Left ventricle myocardium inferior (tissue), 1 donor: Measurements from ENCODE around the gene OPA3. TPM values are rescaled to one million over a fixed set of nuclear protein-coding genes. Genes with fewer than 3 reads are reported as not detected.

Source experiments
- DNase-seq: peaks from one replicate; pipeline ENCODE4 v3.0.0-alpha.2; 2020
- H3K27ac ChIP-seq: fragments of 200-600 bp; replicated peaks from 2 replicates; pipeline ENCODE4 v1.8.0; 2021
- H3K27me3 ChIP-seq: fragments of 200-600 bp; 2 replicates; pipeline ENCODE4 v1.8.0; 2021; ENCODE audit warnings: low read depth
- H3K36me3 ChIP-seq: fragments of 200-600 bp; 2 replicates; pipeline ENCODE4 v1.8.0; 2021
- H3K4me1 ChIP-seq: fragments of 200-600 bp; 2 replicates; pipeline ENCODE4 v1.8.0; 2021
- H3K4me3 ChIP-seq: fragments of 200-600 bp; 2 replicates; pipeline ENCODE4 v1.8.0; 2021; ENCODE audit warnings: mild to moderate bottlenecking, moderate library complexity
- H3K9me3 ChIP-seq: fragments of 200-600 bp; replicated peaks from 2 replicates; pipeline ENCODE4 v1.8.0; 2021
- intact Hi-C: fragments of 100-400 bp; cut with micrococcal nuclease; formaldehyde crosslinking; loops from one replicate; pipeline ENCODE4 v1.11.0; 2022
- total RNA-seq: library from RNA; stranded (reverse); fragmentation: NEBNext Ultra II Directional; extraction: Animal tissue kit (Norgen Biotek cat#: 25700); gene quantifications from one replicate; pipeline ENCODE4 v1.2.1, GENCODE V29; 2021
- TF ChIP-seq, protein P1 (sequence below): fragments of 200-600 bp; IDR thresholded peaks from 2 replicates; pipeline ENCODE4 v1.8.0; 2021; ENCODE audit warnings: antibody characterized with exemption, mild to moderate bottlenecking, borderline replicate concordance
- donor health status: DM: no; HTN: yes; CAD: no; lungs with severe emphysema.

OPA3 gene
- total RNA-seq, 1 donor from 2014 or later: 25.3 TPM

GRCh38 chr19:45569619-45570421 lies 14.8 kb downstream of the OPA3 start:
- DNase-seq: peak; percentile 62
- Histone ChIP-seq H3K4me3 (no peak overlapping the region), H3K27ac (peak overlapping the region; percentile 83), H3K9me3 (peaks cover 5% of the 10 kb centered on the region), H3K36me3 (no peaks in the 10 kb centered on the region), H3K27me3 (no peaks in the 10 kb centered on the region), H3K4me1 (peaks cover 58% of the 10 kb centered on the region)
- intact Hi-C loops: loop anchor here (10.0 kb wide), 1 partner anchor 45 kb away; no protein-coding TSS in a partner anchor
- TF ChIP-seq, protein P1, sequence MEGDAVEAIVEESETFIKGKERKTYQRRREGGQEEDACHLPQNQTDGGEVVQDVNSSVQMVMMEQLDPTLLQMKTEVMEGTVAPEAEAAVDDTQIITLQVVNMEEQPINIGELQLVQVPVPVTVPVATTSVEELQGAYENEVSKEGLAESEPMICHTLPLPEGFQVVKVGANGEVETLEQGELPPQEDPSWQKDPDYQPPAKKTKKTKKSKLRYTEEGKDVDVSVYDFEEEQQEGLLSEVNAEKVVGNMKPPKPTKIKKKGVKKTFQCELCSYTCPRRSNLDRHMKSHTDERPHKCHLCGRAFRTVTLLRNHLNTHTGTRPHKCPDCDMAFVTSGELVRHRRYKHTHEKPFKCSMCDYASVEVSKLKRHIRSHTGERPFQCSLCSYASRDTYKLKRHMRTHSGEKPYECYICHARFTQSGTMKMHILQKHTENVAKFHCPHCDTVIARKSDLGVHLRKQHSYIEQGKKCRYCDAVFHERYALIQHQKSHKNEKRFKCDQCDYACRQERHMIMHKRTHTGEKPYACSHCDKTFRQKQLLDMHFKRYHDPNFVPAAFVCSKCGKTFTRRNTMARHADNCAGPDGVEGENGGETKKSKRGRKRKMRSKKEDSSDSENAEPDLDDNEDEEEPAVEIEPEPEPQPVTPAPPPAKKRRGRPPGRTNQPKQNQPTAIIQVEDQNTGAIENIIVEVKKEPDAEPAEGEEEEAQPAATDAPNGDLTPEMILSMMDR: peak; percentile 85

DNA sequence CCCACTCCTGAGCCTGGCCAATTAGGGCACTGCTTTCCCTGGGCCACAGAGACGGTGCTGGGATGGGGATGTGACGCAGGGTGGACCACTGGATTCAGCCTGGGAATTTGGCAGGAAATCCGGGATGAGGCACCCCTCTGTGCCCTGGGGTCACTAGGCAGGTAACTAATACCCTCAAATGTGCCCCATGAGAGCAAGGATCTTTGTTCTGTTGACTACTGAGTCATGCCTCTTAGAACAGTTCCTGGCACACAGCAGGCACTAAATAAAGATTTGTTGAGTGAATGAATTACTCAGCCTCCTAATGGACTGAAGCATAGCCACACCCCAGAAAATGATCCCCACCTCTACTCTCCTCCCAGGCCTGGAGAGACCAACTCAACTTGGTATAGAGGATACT lies 15.9 kb downstream of the OPA3 start:
- H3K4me1 ChIP-seq: peaks cover 53% of the 10 kb centered on the region

GRCh38 chr19:45567609-45568008 lies 17.0 kb downstream of the OPA3 start:
- H3K27ac ChIP-seq: peak overlapping the region; percentile 83
- intact Hi-C loops: no loop called here

More for the DNA sequence above, 15.9 kb downstream of the OPA3 start:
- no peak for DNase-seq
- no peaks in the 10 kb centered on the region for H3K27me3 ChIP-seq
- peaks cover 5% of the 10 kb centered on the region for H3K9me3 ChIP-seq
- no peaks in the 10 kb centered on the region for H3K36me3 ChIP-seq
- peak overlapping the region; percentile 83 for H3K27ac ChIP-seq
- no peak overlapping the region for H3K4me3 ChIP-seq
- intact Hi-C loops: no loop called here
- TF ChIP-seq, protein P1: no peak

DNA sequence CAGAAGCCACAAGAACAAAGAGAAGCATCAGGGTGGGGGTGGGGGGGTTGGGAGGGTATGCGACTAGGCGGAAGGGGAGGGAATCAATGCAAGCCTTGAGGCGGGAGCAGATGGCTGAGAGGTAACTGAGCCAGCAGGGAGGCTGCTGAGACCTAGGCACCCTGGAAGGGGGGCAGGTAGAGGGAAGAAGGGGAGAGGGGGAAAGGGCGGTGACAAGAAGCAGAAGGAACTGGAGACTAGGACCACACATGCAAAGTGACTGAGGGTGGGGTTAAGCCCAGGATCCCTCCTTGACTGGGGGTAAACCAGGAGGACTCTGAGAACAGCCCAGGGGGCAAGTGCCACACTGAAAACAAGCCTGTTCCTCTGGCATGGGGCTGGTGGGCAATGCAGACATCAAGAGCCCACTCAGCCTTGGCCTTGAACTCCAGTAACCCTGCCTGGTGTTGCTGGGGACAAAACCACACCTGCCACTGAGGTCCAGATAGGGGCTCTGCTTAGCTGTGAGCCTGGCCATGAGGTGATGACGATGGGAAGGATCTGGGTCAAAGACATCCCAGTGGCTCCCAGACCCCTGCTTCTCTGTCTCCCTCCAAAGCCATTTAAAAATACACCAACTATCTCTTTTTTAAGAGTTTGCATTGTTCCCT lies 20.3 kb downstream of the OPA3 start:
- H3K27ac ChIP-seq: peak overlapping the region; percentile 84

More at GRCh38 chr19:45567609-45568008, 17.0 kb downstream of the OPA3 start:
- Histone ChIP-seq H3K4me3 (no peak overlapping the region), H3K4me1 (peaks cover 54% of the 10 kb centered on the region), H3K36me3 (no peaks in the 10 kb centered on the region), H3K9me3 (peaks cover 5% of the 10 kb centered on the region), H3K27me3 (no peaks in the 10 kb centered on the region)
- no peak for DNase-seq
- TF ChIP-seq, protein P1: no peak

GRCh38 chr19:45560686-45561085 lies 23.9 kb downstream of the OPA3 start:
- H3K36me3 ChIP-seq: no peaks in the 10 kb centered on the region
- H3K27ac ChIP-seq: peak overlapping the region; percentile 69
- no peaks in the 10 kb centered on the region for H3K9me3 ChIP-seq
- DNase-seq: no peak
- intact Hi-C loops: no loop called here
- no peaks in the 10 kb centered on the region for H3K27me3 ChIP-seq
- TF ChIP-seq, protein P1: no peak
- peaks cover 61% of the 10 kb centered on the region for H3K4me1 ChIP-seq
- no peak overlapping the region for H3K4me3 ChIP-seq

More for the DNA sequence above, 20.3 kb downstream of the OPA3 start:
- Histone ChIP-seq H3K4me3 (no peak overlapping the region), H3K36me3 (no peaks in the 10 kb centered on the region), H3K27me3 (no peaks in the 10 kb centered on the region), H3K4me1 (peaks cover 59% of the 10 kb centered on the region), H3K9me3 (no peaks in the 10 kb centered on the region)
- TF ChIP-seq, protein P1: no peak
- no peak for DNase-seq
- intact Hi-C loops: no loop called here
